ENCODE results near the gene NDEL1.

NDEL1 gene

GRCh38 chr17:8506145-8506544, 70.5 kb downstream of the NDEL1 start:
- no peak for DNase-seq

- no peak for DNase-seq
Observed at GRCh38 chr17:8514801-8515200, 79.1 kb downstream of the NDEL1 start.

Measured in activated naive CD4-positive, alpha-beta T cell (primary cell).